Measurements from ENCODE around the gene MEOX1.
"Not testable (repeated sequence)": the region's sequence is repeated elsewhere in the genome, so short reads cannot be mapped to it uniquely, and the experiment has no call there.

The MEOX1 gene

GRCh38 chr17:43615330-43616028, 46.2 kb downstream of the MEOX1 start:
- DNase-seq = no peak

- no peak for DNase-seq
Observed at GRCh38 chr17:43614561-43614960, 47.2 kb downstream of the MEOX1 start.

- DNase-seq = no peak
Observed at GRCh38 chr17:43613917-43614316, 47.8 kb downstream of the MEOX1 start.

GRCh38 chr17:43612515-43612914, 49.2 kb downstream of the MEOX1 start:
- DNase-seq = no peak

GRCh38 chr17:43611230-43611969, 50.3 kb downstream of the MEOX1 start:
- DNase-seq = no peak

GRCh38 chr17:43609613-43610385, 51.9 kb downstream of the MEOX1 start:
- DNase-seq = no peak

GRCh38 chr17:43608313-43608712, 53.4 kb downstream of the MEOX1 start:
- DNase-seq = no peak

GRCh38 chr17:43604549-43604948, 57.2 kb downstream of the MEOX1 start:
- no peak for DNase-seq

GRCh38 chr17:43603321-43603720, 58.4 kb downstream of the MEOX1 start:
- DNase-seq = no peak

GRCh38 chr17:43602556-43602955, 59.2 kb downstream of the MEOX1 start:
- not testable (repeated sequence) for DNase-seq

GRCh38 chr17:43601280-43602039, 60.3 kb downstream of the MEOX1 start:
- no peak for DNase-seq

- DNase-seq = no peak
Observed at GRCh38 chr17:43599835-43600234, 61.9 kb downstream of the MEOX1 start.

- no peak for DNase-seq
Observed at GRCh38 chr17:43599046-43599395, 62.7 kb downstream of the MEOX1 start.

GRCh38 chr17:43598357-43599045, 63.2 kb downstream of the MEOX1 start:
- no peak for DNase-seq

GRCh38 chr17:43597624-43598356, 63.9 kb downstream of the MEOX1 start:
- DNase-seq = no peak

- no peak for DNase-seq
Observed at GRCh38 chr17:43595466-43595865, 66.3 kb downstream of the MEOX1 start.

- no peak for DNase-seq
Observed at GRCh38 chr17:43591779-43592562, 69.8 kb downstream of the MEOX1 start.

GRCh38 chr17:43591001-43591400, 70.7 kb downstream of the MEOX1 start:
- no peak for DNase-seq
